ENCODE results near the gene FGL2. TPM values are rescaled to one million over a fixed set of nuclear protein-coding genes. Genes with fewer than 3 reads are reported as not detected.
"Not testable (repeated sequence)": the region's sequence is repeated elsewhere in the genome, so short reads cannot be mapped to it uniquely, and the experiment has no call there.

Gene FGL2, protein sequence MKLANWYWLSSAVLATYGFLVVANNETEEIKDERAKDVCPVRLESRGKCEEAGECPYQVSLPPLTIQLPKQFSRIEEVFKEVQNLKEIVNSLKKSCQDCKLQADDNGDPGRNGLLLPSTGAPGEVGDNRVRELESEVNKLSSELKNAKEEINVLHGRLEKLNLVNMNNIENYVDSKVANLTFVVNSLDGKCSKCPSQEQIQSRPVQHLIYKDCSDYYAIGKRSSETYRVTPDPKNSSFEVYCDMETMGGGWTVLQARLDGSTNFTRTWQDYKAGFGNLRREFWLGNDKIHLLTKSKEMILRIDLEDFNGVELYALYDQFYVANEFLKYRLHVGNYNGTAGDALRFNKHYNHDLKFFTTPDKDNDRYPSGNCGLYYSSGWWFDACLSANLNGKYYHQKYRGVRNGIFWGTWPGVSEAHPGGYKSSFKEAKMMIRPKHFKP
- 100 to 1,000 TPM in 1 of 4 donors, 10 to 100 TPM in 3; 51.0 to 103 (median 80.6) TPM for polyA plus RNA-seq (ENCODE audit: insufficient read length in 4 of 4)

GRCh38 chr7:77199013-77199966, at the start of gene FGL2:
FGL2 (minus strand) TSS chr7:77199819; CDS start chr7:77199793, 26 bp downstream.
- DNase-seq (ENCODE audit: low read depth in 4 of 4, low spot score in 3 of 4): no peak

- no peak for DNase-seq (ENCODE audit: low read depth in 4 of 4, low spot score in 3 of 4)
Measured at GRCh38 chr7:77248154-77248553, 48.5 kb upstream of the FGL2 start.

DNA sequence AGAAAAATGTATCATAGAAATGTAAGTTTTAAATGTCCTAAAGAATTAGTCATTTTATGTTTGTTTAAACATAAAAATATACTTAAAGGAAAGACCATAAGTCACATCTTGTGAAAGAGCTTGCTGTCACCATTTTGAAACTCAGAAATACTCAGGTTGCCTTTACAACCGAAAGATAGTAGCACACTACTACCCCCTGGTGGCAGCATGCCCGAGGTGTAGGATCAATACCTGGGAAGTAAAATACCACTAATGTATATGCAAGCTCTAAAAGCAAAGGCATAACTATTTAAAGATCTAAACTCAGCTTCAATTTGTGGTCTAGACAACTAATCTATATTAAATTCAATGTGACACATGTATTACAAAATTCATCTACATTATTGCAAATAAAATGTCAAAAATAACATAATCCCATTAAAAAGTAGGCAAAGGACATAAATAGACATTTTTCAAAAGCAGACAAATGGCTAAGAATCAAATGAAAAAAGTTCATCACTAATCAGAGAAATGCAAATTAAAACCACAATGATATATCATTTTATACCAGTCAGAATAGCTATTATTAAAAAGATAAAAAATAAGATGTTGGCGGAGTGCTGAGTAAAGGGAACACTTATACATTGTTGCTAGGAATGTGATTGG, 47.7 kb upstream of the FGL2 start:
- DNase-seq (ENCODE audit: low read depth in 4 of 4, low spot score in 3 of 4): peak in 2 of 4 donors; percentile 16 to 27

- no peak for DNase-seq (ENCODE audit: low read depth in 4 of 4, low spot score in 3 of 4)
Measured at GRCh38 chr7:77246026-77246640, 46.5 kb upstream of the FGL2 start.

DNA sequence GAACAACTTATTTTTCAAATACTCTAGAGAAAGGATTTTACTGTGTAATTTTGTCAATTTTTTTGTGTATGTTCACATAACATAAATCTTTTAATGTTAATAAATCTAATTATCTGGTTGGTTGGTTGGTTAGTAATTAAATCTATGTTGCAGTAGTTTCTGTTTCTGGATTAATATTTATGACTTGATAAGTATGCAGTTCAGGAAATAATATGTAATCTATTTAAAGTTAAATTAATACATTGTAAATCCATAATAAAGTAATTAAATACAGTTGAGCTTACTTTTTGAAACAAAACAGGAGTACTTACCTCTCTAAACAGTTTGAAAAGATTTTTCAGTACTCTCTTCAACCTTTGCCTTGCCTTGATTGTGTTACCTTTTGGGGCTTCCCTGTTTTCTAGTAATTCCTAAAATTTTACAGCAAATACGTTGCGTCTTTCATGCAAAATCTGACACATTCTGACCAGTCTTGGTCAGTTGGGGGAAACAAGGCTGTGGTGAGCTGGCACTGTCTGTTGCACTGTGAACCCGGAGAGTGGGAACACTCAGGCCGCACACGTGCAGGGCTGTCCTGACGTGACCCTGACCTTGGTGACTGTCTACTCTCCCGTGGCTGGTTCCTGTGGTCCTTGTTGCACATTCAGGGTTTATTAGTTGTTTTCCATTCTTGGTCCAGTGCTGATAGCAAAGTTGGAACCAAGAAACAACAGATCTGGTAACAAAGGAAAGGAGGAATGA, 45.6 kb upstream of the FGL2 start:
- no peak for DNase-seq (ENCODE audit: low read depth in 4 of 4, low spot score in 3 of 4)

DNA sequence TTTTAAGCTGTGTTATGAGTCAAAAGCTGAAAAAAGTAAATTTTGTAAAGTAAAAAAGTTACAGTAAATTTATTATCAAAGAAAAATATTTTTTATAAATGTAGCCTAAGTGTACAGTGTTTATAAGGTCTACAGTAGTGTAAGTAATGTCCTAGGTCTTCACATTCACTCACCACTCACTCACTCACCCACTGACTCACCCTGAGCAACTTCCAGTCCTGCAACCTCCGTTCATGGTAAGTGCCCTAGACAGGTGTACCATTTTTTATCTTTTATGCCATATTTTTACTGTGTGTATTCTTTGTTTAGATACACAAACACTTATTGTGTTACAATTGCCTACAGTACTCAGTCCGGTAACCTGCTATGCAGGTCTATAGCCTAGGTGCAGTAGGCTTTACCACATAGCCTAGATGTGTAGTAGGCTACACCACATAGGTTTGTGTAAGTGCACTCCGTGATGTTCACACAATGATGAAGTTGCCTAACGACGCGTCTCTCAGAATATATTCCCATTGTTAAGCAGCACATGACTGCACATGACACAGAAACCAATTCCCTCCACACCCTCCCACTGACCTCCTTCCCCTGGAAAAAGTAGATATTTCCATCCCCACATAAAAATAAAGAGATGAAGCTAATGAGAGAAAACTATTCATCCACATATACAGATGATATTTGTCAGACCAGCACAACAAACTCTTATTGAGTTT, 44.8 kb upstream of the FGL2 start:
- DNase-seq (ENCODE audit: low read depth in 4 of 4, low spot score in 3 of 4): no peak

DNA sequence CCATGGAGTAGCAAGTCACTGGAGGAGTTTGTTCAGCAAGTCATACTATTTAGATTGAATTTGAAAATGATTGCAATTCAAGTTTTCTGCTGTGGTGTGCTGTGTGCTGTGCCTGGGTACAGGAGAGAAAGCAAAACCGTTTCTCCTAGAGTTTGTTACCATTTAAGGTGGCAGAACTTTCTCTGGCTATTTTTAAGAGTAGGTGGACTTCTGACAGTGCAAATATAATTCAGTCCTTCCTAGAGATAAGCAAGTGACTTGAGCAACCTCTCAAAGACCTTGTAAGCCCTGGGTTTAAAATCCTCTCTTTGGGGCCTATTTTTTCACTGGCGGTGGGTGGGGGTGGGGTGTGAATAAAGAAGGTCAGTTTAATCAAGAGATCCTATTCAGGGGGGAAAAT, 42.9 kb upstream of the FGL2 start:
- DNase-seq (ENCODE audit: low read depth in 4 of 4, low spot score in 3 of 4): no peak

DNA sequence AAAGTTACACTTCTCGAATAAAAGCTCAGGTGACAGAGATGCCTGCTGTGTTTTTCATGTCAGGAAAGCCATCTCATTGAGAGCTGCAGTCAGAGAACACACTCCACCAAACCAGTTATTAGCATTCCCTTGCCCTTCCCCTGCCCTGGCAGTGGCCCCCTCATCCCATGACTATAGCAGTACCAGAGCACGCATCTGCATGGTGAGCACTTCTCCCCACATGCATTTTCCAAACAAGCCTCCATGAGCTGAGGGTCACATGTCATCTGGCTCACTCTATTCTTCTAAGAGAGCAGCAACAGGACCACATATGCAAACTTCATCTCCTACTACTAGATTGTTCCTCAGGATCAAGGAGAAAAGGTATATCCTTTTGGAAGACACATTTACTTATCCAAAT, 42.4 kb upstream of the FGL2 start:
- DNase-seq (ENCODE audit: low read depth in 4 of 4, low spot score in 3 of 4): no peak

- no peak for DNase-seq (ENCODE audit: low read depth in 4 of 4, low spot score in 3 of 4)
Measured at GRCh38 chr7:77239471-77239870, 39.9 kb upstream of the FGL2 start.

- no peak for DNase-seq (ENCODE audit: low read depth in 4 of 4, low spot score in 3 of 4)
Measured at GRCh38 chr7:77238703-77239136, 39.1 kb upstream of the FGL2 start.

DNA sequence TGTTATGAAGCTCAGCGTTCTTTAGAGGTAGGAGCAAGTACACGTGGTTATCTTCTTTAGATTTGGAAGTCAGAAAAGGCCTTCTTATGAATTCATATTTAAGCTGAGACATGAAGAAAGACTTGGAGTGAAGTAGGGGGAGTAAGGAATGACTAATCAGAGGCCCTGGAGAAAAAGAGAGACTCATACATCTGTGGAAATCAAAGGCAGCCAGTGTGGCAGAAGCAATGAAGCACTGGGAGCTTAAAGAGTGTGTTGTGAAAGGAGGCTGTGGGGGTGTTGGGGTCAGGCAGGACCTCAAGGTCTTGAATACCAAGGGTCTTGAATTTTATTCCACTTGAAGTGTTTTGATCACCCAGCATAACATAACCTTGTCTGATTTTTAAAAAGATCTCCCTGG, 35.7 kb upstream of the FGL2 start:
- DNase-seq (ENCODE audit: low read depth in 4 of 4, low spot score in 3 of 4): no peak

DNA sequence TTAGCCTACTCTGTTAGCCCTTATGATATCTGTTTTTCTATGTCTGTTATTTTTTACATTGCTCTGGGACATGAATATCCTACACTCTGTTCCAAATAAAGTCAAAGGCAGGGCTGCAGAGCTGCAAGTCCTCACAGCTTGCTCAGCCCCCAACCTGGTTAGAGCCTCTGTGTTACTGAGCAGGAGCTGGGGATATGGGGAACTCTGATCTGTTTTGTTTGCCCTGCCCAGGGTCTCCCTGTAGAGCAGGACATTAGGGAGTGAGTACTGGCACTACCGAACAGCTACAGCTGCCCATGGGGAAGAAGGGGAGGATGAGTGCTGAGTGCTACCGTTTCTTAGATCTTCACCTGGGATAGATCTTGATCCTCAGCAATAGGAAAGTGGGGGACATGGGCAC, 32.8 kb upstream of the FGL2 start:
- DNase-seq (ENCODE audit: low read depth in 4 of 4, low spot score in 3 of 4): no peak

DNA sequence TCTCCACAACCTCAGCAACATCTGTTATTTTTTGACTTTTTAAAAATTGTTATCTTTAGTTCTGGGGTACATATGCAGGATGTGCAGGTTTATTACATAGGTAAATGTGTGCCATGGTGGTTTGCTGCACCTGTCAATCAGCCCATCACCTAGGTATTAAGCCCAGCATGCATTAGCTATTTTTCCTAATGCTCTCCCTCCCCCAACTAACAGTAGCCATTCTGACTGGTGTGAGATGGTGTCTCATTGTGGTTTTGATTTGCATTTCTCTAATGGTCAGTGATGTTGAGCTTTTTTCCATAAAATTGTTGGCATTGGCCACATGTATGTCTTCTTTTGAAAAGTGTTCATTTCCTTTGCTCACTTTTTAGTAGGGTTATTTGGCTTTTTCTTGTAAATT, 29.2 kb upstream of the FGL2 start:
- not testable (repeated sequence) for DNase-seq (ENCODE audit: low read depth in 4 of 4, low spot score in 3 of 4)

- DNase-seq (ENCODE audit: low read depth in 4 of 4, low spot score in 3 of 4): no peak
Measured at GRCh38 chr7:77226357-77226839, 26.8 kb upstream of the FGL2 start.

DNA sequence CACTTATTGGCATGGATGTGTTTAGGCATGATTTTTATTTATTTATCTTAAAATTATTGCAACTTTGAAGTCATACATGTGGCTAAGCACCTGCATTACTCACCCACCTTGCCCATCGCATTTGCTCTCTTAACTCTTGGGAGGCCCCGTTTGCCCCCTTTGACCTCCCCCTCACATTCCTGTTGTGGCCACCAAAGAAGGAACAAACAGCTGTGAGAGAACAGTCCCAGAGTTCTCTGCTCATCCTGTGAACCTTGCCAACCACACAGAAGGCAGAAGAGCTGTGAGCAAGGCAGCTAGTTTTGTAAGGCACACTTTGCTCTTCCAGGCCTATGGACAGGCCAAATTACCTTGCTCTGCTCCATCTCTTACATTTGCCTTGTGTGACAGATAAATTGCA, 23.6 kb upstream of the FGL2 start:
- DNase-seq (ENCODE audit: low read depth in 4 of 4, low spot score in 3 of 4): no peak

DNA sequence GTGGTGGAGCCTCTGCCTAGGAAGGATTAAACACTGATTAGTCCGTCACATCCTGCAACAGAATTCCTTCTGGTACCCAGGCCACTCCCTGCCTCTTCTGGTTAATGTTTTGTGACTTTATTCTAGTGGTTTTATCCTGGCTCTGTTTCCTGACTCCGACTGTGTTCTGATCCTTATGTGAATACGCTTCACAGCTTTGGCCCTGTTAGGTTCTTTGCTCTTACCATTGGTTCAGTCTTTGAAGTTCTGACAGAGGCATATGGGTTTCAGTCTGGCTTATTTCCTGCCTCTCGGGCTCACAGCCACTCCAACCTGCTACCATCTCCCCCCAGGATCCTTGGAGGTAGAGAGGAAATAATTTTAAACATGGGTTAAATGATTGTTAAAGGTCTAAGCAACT, 23.2 kb upstream of the FGL2 start:
- no peak for DNase-seq (ENCODE audit: low read depth in 4 of 4, low spot score in 3 of 4)

DNA sequence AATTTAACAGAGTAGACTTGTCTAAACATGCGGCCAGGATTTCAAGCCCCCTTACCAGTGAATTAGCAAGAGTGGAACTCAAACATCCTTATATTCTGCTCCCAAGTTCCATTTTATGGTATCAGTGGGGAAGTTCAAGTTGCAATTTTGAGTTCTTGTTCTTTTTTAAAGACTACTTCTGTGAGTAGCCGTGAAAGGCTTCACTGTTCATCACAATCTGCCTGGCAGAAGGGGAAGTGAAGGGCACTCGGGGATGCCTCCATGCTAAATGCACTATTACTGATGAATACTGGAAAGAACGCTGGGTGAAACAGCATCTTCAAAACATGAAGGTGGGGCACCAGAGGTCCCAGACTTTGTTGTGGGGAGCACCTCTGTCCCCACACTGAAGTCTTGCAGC, 22.4 kb upstream of the FGL2 start:
- no peak for DNase-seq (ENCODE audit: low read depth in 4 of 4, low spot score in 3 of 4)

DNA sequence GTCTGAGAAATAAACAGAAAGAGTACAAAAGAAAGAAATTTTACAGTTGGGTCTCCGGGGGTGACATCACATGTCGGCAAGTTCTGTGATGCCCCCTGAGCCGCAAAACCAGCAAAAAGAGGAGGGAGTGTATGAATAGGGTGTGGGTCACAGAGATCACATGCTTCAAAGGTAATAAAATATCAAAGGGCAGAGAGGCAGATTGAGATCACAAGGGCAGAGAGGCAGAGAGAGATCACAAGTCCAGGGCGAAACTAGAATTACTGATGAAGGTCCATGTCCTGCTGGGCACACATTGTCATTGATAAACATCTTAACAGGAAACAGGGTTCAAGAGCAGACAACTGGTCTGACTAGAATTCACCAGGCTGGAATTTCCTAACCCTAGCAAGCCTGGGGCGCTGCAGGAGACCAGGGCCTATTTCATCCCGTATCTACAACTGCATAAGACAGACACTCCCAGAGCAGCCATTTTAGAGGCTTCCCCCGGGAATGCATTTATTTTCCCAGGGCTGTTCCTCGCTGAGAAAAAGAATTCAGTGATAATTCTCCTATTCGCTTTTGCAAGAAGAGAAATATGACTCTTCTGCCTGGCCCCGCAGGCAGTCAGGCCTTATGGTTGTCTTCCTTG, 20.2 kb upstream of the FGL2 start:
- not testable (repeated sequence) for DNase-seq (ENCODE audit: low read depth in 4 of 4, low spot score in 3 of 4)
